GM19043 (cell line): ENCODE data around the gene PPFIA2.

Experiments used
- ATAC-seq: cut with Tn5 transposase; IDR thresholded peaks from one replicate; pipeline ENCODE4 v1.9.1; 2021; ENCODE audit warnings: low read depth; ENCODE audit not compliant: unreplicated experiment

PPFIA2 gene

GRCh38 chr12:81570234-81570633, 188.9 kb downstream of the PPFIA2 start:
- ATAC-seq = no peak

GRCh38 chr12:81564237-81564636, 194.9 kb downstream of the PPFIA2 start:
- no peak for ATAC-seq

GRCh38 chr12:81558031-81558430, 201.1 kb downstream of the PPFIA2 start:
- no peak for ATAC-seq

DNA sequence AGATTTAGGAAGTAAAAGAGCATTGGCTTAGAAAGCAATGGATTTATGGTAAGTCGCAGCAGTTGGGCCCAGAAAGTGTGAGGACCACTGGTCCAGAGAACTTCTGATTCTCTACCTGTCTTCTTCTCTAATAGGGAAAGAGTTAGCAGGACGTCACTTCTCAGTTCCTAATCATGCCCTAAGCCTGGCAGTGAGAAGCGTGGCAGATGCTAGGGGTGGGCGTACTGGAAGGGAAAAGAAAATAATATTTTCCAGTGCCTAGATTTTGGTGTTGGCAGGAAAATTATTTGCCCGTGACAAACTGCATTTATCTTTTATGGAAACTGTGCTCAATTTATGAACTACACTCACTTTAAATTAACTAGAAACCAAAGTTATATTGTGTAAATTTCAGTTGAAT, 212.3 kb downstream of the PPFIA2 start:
- ATAC-seq = no peak

DNA sequence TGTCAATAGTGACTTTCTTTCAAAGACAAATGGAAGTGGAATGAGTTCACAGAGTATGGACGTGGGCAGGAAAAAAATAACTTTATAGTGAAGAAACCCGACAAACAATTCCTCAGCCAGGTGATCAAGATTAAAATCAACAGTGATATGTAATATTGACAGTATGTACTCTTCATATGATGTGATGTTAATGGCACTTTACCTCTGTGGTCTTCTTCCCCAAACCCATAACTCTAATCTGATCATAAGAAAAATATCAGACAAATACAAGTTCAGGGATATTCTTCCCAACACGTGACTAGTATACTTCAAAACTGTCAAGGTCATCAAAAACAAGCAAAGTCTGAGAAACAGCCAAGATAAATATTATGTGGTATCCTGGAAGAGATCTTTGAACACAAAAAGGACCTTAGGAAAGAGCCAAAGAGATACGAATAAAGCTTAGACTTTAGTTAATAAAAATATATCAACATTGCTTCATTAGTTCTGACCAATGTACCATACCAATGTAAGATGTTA, 215.5 kb downstream of the PPFIA2 start:
- ATAC-seq = no peak

GRCh38 chr12:81542065-81543010, 216.8 kb downstream of the PPFIA2 start:
- ATAC-seq = no peak

GRCh38 chr12:81541121-81541520, 218.0 kb downstream of the PPFIA2 start:
- ATAC-seq = no peak

DNA sequence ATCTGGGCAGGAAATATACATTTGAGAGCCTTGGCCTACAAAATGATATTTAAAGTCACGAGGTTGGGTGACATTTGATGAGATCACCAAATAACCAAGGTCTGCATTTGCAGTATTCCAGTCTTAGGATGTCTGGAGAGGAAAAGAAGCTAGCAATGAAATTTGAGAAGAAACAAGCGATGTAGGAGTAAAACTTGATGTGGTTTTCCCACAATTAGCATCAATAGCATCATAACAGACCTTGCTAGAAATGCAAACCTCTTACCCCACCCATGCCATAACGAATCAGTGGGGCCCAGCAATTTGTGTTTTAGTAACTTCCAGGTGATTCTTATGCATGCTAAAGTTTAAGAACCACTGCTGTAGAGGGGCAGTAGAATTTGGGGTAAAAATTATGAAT, 219.9 kb downstream of the PPFIA2 start:
- ATAC-seq = no peak

DNA sequence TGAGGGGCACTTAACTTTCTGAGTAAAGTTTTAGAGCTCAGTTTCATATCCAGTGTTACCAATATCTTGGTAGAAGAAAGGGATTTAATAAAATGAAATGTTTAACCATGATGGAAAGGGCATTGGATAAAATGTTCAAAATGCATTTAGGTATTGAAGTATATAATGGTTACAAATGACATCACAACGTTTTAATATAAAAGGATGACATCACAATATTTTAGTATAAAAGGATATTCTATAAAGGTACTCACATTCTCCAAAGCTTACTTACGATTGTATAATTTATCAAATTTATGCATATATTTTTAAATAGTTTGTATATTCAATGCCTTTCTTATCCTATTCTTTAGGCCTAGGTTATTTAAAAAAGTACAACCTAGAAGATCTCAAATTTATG, 226.1 kb downstream of the PPFIA2 start:
- no peak for ATAC-seq

DNA sequence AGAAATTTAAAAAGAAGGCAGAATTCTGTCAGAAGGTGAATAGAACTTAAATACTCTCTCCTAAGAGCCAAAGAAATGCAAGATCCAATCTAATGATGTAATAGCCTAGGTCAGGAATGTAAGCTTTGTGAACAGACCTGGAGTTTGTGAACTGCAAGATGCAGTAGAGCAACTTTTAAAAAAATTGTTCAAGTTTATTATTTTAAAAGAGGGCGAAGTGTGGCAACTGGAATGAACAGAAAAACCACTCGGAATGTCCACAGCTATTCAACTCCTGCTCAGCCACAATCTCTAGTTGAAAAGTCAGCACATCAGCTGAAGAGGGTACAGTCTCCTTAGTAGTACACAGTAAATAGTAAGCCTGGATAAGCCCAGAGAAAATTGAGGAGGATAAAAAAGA, 228.8 kb downstream of the PPFIA2 start:
- ATAC-seq = no peak

DNA sequence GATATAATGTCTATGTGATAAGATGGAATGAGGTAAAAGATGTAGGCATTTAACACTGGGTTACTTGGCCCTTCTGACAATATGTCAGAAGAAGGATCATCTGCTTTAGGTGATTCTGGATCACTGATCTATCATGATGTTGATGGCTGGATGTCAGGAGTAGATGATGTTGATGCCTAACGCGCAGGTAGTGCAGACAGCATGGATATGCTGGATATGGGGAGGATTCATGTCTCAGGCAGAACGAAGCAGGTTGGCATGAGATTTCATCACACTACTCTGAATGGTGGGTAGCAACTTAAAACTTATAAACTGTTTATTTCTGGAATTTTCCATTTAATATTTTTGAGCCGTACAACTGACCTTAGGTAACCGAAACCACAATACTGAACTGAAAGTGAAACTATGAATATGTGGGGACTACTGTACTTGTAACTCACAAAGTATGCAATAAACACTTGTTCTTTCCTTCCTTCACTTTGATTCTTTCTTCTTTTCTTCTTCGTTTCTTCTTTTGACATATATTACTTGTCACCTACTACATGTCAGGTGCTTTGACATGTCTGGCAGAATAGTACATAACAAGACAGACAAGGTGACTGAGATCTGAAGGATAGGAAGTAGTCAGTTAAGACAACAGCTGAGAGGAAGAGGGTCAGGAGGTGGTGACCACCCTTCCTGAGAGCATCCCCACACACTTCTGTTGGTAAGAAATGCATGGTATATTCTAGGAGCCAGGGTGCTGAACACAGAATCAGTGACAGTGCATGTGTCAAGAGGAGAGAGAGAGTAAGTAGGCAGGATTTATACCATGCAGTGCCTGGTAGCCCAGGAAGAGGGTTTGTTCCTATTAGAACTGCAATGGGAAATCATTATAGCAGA, 238.8 kb downstream of the PPFIA2 start:
- ATAC-seq = no peak

DNA sequence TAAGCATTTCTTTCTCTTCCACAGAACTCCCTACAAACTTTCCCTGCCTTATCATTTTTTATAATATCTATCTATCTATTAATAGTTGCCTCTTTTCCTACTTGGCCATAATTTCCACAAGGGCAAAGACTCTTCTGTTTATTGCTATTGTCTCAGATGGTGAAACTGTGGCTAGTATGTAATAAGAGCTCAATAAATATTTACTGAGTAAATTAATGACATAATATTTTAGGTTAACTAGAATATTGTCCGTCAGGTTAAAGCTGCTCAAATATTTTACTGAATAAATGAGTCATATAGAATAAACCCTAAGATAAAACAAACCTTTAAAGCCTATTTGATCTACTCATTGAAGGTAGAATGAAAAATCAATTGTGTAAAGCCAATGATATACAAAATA, 240.5 kb downstream of the PPFIA2 start:
- no peak for ATAC-seq

DNA sequence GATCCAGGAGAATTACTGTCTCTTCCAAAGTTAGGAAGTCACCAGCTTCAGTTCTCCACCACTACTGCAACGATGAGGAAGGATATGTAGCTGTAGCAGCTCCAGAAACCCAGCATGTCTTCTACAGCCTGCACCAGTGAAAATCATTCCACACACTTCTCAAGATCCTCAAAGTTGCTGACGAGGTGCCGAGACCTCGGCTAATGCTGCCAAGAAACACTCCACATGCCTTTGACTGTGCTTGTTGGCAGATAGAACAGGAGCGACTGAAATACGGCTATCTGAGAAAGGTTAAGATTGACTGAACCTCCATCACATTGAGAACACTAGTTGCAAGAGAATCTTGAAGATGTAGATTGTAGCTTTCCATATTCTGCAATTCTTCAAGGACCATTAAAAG, 241.9 kb downstream of the PPFIA2 start:
- no peak for ATAC-seq

DNA sequence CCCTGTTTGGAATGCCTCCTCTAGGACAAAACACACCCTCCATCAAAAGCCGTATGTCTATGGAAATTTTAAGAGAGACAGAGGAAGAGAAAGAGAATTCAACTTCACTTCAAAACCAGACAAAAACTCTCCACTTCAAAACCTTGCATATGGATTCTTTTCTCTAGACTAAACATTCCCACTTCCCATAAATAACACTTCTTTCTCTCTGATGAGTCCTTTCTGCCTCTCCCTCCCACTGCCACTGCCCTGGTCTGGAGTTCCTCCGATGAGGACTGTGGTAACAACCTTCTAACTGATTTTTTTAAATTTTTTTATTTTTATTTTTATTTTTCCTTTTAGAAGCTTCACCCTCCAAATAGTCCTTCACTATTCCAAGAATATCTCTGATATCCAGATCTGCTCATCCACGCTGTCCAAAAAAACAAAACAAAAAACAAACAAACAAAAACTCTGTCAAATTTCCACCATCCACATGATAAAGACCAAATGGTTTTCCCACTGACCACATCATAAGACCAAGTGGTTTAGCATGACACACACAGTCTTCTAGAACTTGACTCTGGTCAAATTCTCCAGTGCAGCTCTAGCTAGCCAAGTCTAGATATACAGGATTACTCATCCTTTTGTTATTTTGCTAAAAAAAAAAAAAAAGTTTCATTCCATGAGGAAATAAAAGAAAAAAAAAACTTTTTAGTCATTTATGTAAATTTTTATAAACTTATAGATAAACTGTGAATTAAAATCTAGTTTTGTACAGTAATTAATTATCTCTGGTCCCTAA, 256.0 kb downstream of the PPFIA2 start:
- ATAC-seq = no peak

GRCh38 chr12:81500788-81501187, 258.4 kb downstream of the PPFIA2 start:
- no peak for ATAC-seq

DNA sequence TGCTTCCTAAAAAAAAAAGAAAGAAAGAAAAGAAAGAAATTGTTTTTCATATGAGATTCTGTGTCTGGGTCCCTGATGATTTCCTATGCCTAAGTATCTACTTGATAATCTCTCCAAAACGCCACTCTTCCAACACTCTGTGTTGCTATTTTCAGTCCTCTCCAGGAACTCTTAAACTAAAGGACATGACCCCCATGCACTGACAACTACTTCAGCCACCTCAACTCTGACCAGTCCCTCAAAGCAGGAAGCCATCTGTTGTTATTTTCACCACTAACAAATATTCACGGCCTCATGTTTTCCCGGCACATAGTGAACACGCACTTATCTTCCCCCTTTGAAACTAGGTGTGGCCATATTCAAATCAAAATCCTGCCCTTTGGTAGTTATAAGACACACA, 259.3 kb downstream of the PPFIA2 start:
- ATAC-seq = no peak

GRCh38 chr12:81492131-81492720, 266.9 kb downstream of the PPFIA2 start:
- ATAC-seq = no peak

DNA sequence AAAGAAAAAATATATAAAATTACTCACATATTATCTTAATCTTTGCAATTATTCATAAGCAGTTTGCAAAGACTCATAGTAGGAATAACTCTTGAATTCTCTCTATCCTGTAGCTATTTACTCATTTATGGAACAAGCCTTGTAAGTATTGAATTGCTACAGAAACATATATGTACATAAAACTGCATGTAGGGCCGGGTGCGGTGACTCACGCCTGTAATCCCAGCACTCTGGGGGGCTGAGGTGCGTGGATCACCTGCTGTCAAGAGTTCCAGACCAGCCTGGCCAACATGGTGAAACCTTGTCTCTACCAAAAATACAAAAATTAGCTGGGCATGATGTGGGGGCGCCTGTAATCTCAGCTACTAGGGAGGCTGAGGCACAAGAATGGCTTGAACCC, 286.2 kb downstream of the PPFIA2 start:
- ATAC-seq = no peak

DNA sequence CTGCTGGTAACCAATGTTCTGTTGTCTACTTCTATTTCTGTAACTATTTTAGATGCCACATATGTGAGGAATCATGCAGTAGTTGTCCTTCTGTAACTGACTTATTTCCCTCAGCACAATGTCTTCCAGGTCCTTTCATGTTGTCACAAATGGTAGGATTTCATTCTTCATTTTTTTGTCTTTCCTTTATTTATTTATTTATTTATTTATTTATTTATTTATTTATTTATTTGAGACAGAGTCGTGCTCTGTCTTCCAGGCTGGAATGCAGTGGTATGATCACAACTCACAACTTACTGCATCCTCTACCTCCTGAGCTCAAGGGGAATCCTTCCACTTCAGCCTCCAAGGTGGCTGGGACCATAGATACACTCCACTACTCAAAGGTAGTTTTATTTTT, 288.2 kb downstream of the PPFIA2 start:
- no peak for ATAC-seq

DNA sequence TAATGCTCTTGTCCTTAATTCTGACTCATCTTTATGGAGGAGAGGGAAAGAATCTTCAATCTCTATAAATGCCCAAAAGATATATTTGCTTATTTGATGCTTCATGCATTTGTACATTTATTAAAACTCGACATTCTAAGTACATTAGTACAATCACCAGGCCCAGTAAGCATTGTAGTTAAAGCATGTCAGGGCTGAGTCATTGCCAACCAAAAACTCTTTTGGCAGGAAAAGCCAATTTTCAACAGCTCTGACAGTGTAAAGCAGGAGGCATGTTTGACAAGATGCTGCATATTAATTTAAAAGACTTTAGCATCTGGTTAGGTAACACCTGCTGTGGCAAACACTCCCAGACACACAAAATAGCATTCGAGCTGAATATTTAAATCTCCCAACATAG, 290.9 kb downstream of the PPFIA2 start:
- ATAC-seq = no peak
